ENCODE results near the gene NSD1.

DNA sequence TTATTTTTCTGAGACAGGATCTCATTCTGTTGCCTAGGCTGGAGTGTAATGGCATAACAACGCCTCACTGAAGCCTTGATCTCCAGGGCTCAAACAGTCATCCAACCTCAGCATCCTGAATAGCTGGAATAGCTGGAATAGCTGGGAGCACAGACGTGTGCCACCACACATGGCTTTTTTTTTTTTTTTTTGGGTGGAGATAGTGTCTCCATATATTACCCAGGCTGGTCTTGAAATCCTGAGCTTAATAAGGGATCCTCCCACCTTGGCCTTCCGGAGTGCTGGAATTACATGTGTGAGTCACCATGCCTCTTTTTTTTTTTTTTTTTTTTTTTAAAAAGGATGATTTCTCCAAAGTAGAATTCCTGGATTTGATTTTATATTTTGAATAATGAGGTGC, 60.7 kb downstream of the NSD1 start:
- TF ChIP-seq POLR2A (IDR thresholded peaks at IDR 0.05): no peak
- TF ChIP-seq, protein P1, sequence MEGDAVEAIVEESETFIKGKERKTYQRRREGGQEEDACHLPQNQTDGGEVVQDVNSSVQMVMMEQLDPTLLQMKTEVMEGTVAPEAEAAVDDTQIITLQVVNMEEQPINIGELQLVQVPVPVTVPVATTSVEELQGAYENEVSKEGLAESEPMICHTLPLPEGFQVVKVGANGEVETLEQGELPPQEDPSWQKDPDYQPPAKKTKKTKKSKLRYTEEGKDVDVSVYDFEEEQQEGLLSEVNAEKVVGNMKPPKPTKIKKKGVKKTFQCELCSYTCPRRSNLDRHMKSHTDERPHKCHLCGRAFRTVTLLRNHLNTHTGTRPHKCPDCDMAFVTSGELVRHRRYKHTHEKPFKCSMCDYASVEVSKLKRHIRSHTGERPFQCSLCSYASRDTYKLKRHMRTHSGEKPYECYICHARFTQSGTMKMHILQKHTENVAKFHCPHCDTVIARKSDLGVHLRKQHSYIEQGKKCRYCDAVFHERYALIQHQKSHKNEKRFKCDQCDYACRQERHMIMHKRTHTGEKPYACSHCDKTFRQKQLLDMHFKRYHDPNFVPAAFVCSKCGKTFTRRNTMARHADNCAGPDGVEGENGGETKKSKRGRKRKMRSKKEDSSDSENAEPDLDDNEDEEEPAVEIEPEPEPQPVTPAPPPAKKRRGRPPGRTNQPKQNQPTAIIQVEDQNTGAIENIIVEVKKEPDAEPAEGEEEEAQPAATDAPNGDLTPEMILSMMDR (IDR thresholded peaks at IDR 0.05 in 4 of 5, conservative IDR thresholded peaks at IDR 0.05 in 1 of 5): no peak

Data from gastrocnemius medialis (tissue), 4 donors.